Colonic mucosa (tissue), 4 donors: ENCODE results near the gene ANKRD11. TPM values are rescaled to one million over a fixed set of nuclear protein-coding genes. Genes with fewer than 3 reads are reported as not detected.

Experiments used
- DNase-seq: peaks from one replicate; pipeline ENCODE4 v3.0.0-alpha.2; 2020
- H3K27ac ChIP-seq: fragments of 200-600 bp; one replicate; pipeline ENCODE4 v1.8.0; 2021
- H3K27me3 ChIP-seq: fragments of 200-600 bp; one replicate; pipeline ENCODE4 v1.8.0; 2021
- H3K36me3 ChIP-seq: fragments of 200-600 bp; one replicate; pipeline ENCODE4 v1.8.0; 2021
- H3K4me1 ChIP-seq: fragments of 200-600 bp; one replicate; pipeline ENCODE4 v1.8.0; 2021; ENCODE audit warnings: mild to moderate bottlenecking
- H3K4me3 ChIP-seq: fragments of 200-600 bp; one replicate; pipeline ENCODE4 v1.8.0; 2021
- H3K9ac ChIP-seq, 2 donors: one replicate each; pipeline ENCODE4 v1.7.0; 2013; ENCODE audit warnings: control low read depth in 2 of 2, low read depth in 2 of 2, low read length in 2 of 2
- H3K9me3 ChIP-seq: fragments of 200-600 bp; one replicate; pipeline ENCODE4 v1.8.0; 2021
- intact Hi-C: fragments of 100-400 bp; cut with DNase I; formaldehyde crosslinking; loops from one replicate; pipeline ENCODE4 v1.14.1; 2022
- total RNA-seq, 2 donors: library from RNA; stranded (reverse); fragmentation: NEBNext Ultra II Directional in 1 of 2; extraction: Animal tissue kit (Norgen Biotek cat#: 25700) in 1 of 2; gene quantifications; one replicate each; pipeline ENCODE4 v1.2.1, GENCODE V29; 2021
- TF ChIP-seq, protein P1 (sequence below): fragments of 200-600 bp; IDR thresholded peaks from one replicate; pipeline ENCODE4 v1.8.0; 2022; ENCODE audit warnings: antibody characterized with exemption, mild to moderate bottlenecking
- donor health status: healthy.
- donor health status: DM: no; HTN: no; CAD: no.
- donor health status: DM: no; HTN: no; CAD: no.

ANKRD11 gene
- total RNA-seq, 2 donors from 2014 or later, result 69.4 to 129 TPM

DNA sequence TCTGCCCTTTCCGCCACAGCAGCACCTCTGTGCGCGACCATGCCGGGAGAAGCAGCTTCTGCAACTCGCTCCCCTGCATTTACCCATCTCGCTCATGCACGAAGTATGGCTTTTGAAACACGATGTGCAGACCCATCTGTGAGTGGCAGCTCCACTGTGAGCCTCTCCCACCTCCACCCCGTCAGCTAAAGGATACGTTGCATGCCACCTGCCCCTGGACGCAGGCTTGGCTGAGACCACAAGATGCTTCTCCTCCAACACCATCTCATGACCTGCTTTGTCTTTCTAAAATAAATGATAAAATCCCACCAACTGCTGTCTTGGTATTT, 172.0 kb downstream of the ANKRD11 start:
- no peak overlapping the region for H3K27ac ChIP-seq
- H3K36me3 ChIP-seq, result no peaks in the 10 kb centered on the region
- intact Hi-C loops, result no loop called here

DNA sequence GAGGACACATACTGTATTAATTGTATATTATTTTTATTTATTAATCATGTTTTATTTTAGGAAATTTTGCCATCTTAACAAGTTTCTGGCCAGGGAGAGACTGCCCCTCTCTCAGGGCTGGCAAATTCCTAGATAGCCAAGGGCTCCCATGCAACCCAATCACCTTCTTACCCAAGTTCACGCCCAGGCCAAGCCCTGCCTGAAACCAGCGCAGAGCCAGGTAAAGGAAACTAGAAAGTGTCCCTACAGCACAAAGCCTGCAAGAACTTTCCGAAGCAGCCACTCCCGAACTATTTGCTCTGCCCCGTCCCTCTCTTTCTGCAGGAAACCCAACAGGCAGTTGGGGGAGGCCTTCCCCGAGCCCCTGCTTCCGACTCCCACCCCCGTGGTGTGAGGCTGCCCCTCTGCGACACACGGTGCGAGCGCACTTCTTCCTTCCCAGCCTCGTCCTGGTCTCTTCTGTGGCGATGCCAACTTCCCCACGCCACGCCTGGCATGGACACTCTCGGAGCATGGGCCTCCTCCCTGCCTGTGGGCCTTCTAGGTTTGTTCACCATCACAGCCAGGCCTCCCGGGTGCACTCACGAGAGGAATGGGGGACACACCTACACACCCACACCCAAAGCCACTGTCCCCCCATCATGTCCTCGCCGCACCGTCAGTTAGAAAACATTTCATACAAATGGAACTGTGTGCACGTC, 172.5 kb downstream of the ANKRD11 start:
- DNase-seq, result peak; percentile 55
- H3K27ac ChIP-seq, result peak overlapping the region; percentile 29
- peak overlapping the region in 1 of 2 donors; percentile 19 for H3K9ac ChIP-seq
- TF ChIP-seq, protein P1, sequence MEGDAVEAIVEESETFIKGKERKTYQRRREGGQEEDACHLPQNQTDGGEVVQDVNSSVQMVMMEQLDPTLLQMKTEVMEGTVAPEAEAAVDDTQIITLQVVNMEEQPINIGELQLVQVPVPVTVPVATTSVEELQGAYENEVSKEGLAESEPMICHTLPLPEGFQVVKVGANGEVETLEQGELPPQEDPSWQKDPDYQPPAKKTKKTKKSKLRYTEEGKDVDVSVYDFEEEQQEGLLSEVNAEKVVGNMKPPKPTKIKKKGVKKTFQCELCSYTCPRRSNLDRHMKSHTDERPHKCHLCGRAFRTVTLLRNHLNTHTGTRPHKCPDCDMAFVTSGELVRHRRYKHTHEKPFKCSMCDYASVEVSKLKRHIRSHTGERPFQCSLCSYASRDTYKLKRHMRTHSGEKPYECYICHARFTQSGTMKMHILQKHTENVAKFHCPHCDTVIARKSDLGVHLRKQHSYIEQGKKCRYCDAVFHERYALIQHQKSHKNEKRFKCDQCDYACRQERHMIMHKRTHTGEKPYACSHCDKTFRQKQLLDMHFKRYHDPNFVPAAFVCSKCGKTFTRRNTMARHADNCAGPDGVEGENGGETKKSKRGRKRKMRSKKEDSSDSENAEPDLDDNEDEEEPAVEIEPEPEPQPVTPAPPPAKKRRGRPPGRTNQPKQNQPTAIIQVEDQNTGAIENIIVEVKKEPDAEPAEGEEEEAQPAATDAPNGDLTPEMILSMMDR, result no peak
- no peaks in the 10 kb centered on the region for H3K9me3 ChIP-seq
- no peaks in the 10 kb centered on the region for H3K27me3 ChIP-seq
- no peaks in the 10 kb centered on the region for H3K36me3 ChIP-seq
- no peak overlapping the region for H3K4me3 ChIP-seq
- H3K4me1 ChIP-seq, result peaks cover 41% of the 10 kb centered on the region
- intact Hi-C loops, result no loop called here

More for the DNA sequence above, 172.0 kb downstream of the ANKRD11 start:
- H3K4me3 ChIP-seq, result no peak overlapping the region
- no peaks in the 10 kb centered on the region for H3K27me3 ChIP-seq
- no peak for DNase-seq
- peaks cover 41% of the 10 kb centered on the region for H3K4me1 ChIP-seq
- TF ChIP-seq, protein P1, result no peak
- no peaks in the 10 kb centered on the region for H3K9me3 ChIP-seq
- no peak overlapping the region for H3K9ac ChIP-seq

DNA sequence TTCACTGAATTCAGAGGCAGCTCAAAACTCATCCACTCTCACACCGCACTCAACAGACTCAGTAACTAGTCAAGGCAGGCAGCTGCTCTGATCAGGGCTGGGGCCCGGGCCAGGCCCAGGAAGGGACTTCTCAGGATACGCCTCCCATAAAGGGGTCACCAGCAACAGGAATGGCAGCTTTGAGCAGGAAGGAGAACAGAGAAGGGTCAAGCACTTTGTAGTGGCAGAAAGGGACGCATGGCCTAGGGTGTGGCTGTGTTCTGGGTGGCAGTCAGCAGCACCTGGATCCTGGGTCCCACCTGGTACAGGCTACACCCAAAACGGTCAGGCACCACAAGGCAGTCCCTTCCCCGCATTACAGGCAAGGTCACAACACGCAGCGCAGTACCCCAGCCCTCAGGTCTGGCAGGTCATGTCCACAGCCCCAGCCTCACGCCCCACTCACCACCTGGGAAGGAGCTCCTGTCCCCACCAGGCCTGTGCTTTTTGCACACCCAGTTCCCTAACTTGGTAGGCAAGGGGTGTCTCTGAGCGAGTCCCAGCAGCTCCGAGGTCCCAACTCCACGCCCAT, 173.2 kb downstream of the ANKRD11 start:
- no peaks in the 10 kb centered on the region for H3K9me3 ChIP-seq
- DNase-seq, result peak; percentile 66
- peaks cover 43% of the 10 kb centered on the region for H3K4me1 ChIP-seq
- H3K27ac ChIP-seq, result peak overlapping the region; percentile 29
- no peaks in the 10 kb centered on the region for H3K27me3 ChIP-seq
- intact Hi-C loops, result no loop called here
- TF ChIP-seq, protein P1, result no peak
- H3K9ac ChIP-seq, result no peak overlapping the region
- no peak overlapping the region for H3K4me3 ChIP-seq
- H3K36me3 ChIP-seq, result no peaks in the 10 kb centered on the region

DNA sequence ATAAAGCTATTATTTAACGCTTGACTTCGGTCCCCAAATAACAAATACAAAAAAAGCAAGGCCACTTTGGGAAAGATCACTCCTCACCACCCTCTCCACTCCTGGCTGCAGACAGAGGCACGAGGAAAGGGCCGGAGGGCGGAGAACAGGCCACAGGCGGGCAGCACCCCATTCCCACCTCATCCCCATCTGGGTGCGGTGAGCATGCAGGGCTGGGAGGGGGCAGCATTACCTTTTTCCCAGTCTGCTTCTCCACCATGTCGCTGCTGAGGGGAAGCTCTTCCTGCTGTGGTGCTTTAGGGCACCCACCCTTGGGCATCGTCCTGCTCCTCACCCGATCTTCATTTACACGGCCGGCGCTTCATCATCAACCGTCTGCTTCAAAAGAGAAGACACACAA, 173.7 kb downstream of the ANKRD11 start:
- no peak for DNase-seq
- TF ChIP-seq, protein P1, result no peak
- Histone ChIP-seq H3K27ac (peak overlapping the region; percentile 29), H3K4me1 (peaks cover 44% of the 10 kb centered on the region), H3K36me3 (no peaks in the 10 kb centered on the region), H3K27me3 (no peaks in the 10 kb centered on the region), H3K4me3 (no peak overlapping the region), H3K9ac (no peak overlapping the region), H3K9me3 (no peaks in the 10 kb centered on the region)
- intact Hi-C loops, result no loop called here

DNA sequence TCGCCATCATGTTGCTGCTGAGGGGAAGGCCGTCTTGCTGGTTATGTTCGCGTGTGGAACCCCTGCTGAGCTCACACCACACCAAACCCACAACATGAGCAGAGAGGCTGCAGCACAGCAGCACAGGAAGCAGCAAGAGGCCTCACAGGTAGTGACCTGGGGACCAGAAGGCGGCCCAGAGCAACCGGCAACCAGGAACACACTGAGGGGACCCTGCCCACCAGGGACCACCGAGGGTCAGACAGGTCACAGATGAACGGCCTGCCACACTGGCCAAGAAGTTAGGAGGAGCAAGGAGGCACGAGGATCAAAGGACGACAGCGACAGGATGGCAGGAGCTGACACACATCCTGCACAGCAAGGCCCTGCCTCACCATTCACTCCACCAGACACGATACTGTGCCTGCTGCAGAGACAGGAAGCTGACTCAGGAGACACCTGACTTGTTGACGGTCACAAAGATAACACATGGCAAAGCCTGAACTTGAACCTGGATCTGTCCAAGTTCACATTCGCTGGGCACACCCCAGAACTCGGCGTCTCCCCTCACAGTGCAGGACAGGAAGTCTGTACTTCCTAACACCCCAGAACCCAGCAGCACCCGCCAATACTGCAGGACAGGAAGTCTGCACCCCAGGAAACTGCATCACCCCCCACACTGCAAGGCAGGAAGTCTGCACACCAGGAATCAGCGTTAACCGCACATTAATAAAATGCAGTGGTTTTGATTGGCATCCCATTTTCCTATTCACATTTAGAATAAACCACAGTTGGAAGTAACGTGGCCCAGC, 174.4 kb downstream of the ANKRD11 start:
- Histone ChIP-seq H3K36me3 (no peaks in the 10 kb centered on the region), H3K27ac (peak overlapping the region; percentile 29), H3K9ac (no peak overlapping the region), H3K4me3 (no peak overlapping the region), H3K9me3 (no peaks in the 10 kb centered on the region), H3K4me1 (peaks cover 43% of the 10 kb centered on the region), H3K27me3 (no peaks in the 10 kb centered on the region)
- TF ChIP-seq, protein P1, result no peak
- DNase-seq, result peak; percentile 44
- intact Hi-C loops, result no loop called here
